Gastroesophageal sphincter (tissue), 4 donors: ENCODE data around the gene S100A14. TPM values are rescaled to one million over a fixed set of nuclear protein-coding genes. Genes with fewer than 3 reads are reported as not detected.
A peak's percentile ranks its signal among the peaks of the same experiment; 100 is the strongest.

Experiments
- ATAC-seq: fragments of 150-250 bp; one replicate; pipeline ENCODE4 v1.9.1; 2016; ENCODE audit warnings: mild to moderate bottlenecking, moderate library complexity
- H3K27ac ChIP-seq, 4 donors: fragments of 200-600 bp; sonication (generic) in 3 of 4; 1 replicate in 3 of 4; 2 replicates in 1 of 4; pipeline ENCODE4 v1.5.1; 2016 to 2019
- H3K27me3 ChIP-seq: fragments of 200-600 bp; sonication (generic); one replicate; pipeline ENCODE4 v1.5.1; 2019
- H3K36me3 ChIP-seq, 2 donors: fragments of 200-600 bp; sonication (generic); one replicate each; pipeline ENCODE4 v1.5.1; 2019; ENCODE audit warnings: control low read depth in 1 of 2
- H3K4me1 ChIP-seq, 3 donors: fragments of 200-600 bp; sonication (generic); 1 replicate in 2 of 3; 2 replicates in 1 of 3; pipeline ENCODE4 v1.5.1; 2016 to 2019; ENCODE audit warnings: control low read depth in 2 of 3
- H3K4me3 ChIP-seq, 2 donors: fragments of 200-600 bp; sonication (generic); one replicate each; pipeline ENCODE4 v1.5.1; 2019; ENCODE audit warnings: mild to moderate bottlenecking in 1 of 2, moderate library complexity in 1 of 2
- H3K9me3 ChIP-seq, 3 donors: fragments of 200-600 bp; sonication (generic); one replicate each; pipeline ENCODE4 v1.5.1; 2017 to 2019; ENCODE audit warnings: control low read depth in 2 of 3
- CTCF ChIP-seq, 4 experiments: fragments of 200-600 bp in 2 of 4; fragments of 450-650 bp in 2 of 4; sonication (generic) in 1 of 4; IDR thresholded peaks; one replicate each; pipeline ENCODE4 v1.5.1; 2017 to 2019; ENCODE audit warnings: antibody characterized with exemption in 4 of 4, mild to moderate bottlenecking in 2 of 4, moderate library complexity in 2 of 4
- EP300 ChIP-seq: sonication (generic); formaldehyde crosslinking; IDR thresholded peaks from one replicate; pipeline ENCODE4 v1.6.1; 2017; ENCODE audit warnings: antibody characterized with exemption, mild to moderate bottlenecking
- POLR2A ChIP-seq, 2 donors: fragments of 450-650 bp; IDR thresholded peaks; one replicate each; pipeline ENCODE4 v1.6.1; 2017; ENCODE audit warnings: antibody characterized with exemption in 2 of 2, mild to moderate bottlenecking in 2 of 2, moderate library complexity in 1 of 2
- POLR2AphosphoS5 ChIP-seq: sonication (generic); formaldehyde crosslinking; IDR thresholded peaks from one replicate; pipeline ENCODE4 v1.6.1; 2017; ENCODE audit warnings: antibody characterized with exemption
- WGBS, 2 donors: methylation state at CpG; one replicate each; pipeline ENCODE4 v1.1.5; 2018; ENCODE audit warnings: low coverage in 1 of 2; 5-methylcytosine and 5-hydroxymethylcytosine counted together
- total RNA-seq, 4 donors: library from RNA; depleted of rRNA; stranded (reverse); fragments of >200 nt; gene quantifications; one replicate each; pipeline ENCODE4 v1.1.0, GENCODE V29; 2016

Gene S100A14
- total RNA-seq, 4 donors from 2014 or later: 0.85 to 82.1 (median 5.0) TPM

DNA sequence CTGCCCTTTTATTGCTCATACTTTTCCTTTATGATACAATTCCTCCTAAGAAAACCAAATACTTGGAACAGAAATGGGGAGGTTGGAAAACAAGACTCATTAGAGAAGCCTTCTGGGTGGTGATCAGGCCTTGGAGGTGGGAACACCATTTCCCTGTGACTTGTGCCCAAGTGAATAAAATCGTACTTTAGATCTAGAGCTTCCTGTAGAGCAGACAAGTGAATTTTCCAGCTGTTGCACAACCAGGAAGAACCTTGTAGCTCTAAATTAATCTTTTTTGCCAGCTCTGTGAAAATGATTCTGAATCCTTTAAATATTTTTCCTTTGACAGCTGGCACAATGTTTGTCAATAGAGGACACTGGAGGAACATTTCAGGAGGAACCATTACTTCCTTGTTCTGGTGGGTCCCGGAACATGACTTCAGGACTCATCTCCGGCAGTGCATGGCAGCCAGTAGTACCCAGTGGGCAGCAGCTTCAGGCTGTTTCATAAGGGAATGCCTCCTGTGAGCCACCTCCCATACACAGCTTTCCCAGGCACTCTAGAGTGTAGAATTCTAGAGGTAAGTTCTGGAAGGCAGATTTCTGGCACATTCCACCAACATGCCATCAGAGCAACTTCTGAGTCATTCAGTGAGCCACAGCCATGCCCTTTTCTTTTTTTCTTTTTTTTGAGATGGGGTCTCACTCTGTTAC is 36.8 kb upstream of the S100A14 start:
- ATAC-seq: peak; percentile 56
- 52 to 54% methylated on average over 3 of the region's 3 CpGs for WGBS, 2 donors
- H3K4me3 ChIP-seq: no peak overlapping the region
- H3K27ac ChIP-seq: peak overlapping the region in 3 of 4 donors; percentile 10 to 20 (median 14)
- no peak for TF ChIP-seq EP300
- TF ChIP-seq POLR2A (IDR thresholded peaks at IDR 0.05): no peak
- TF ChIP-seq CTCF (IDR thresholded peaks at IDR 0.05): no peak
- TF ChIP-seq POLR2AphosphoS5: no peak
- H3K4me1 ChIP-seq: peaks cover 0 to 5% (median 0%) of the 10 kb centered on the region in 3 donors
- H3K36me3 ChIP-seq: no peaks in the 10 kb centered on the region
- no peaks in the 10 kb centered on the region for H3K9me3 ChIP-seq
- no peaks in the 10 kb centered on the region for H3K27me3 ChIP-seq

DNA sequence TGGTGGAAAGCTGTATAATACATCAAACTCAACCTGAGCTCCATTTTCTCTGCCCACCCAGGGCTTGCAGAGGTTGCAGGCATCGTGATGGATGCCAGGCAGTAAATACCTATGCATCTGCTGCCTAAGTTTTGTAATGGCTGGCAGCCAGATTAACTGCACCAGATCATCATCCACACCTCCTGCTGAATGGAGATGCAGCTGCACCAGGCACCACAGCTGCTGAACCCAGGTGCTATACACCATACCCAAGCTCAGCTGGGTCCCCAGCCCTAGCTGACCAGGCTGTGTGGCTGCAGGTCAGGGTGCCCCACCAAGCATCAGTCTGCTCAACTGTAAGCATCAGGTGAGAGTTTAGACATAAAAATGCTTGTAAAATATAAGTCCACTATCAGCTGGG is 35.6 kb upstream of the S100A14 start:
- Histone ChIP-seq H3K4me1 (peaks cover 0 to 5% (median 0%) of the 10 kb centered on the region in 3 donors), H3K27me3 (no peaks in the 10 kb centered on the region), H3K27ac (no peak overlapping the region), H3K4me3 (no peak overlapping the region), H3K9me3 (no peaks in the 10 kb centered on the region), H3K36me3 (peaks cover 0 to 5% of the 10 kb centered on the region in 2 donors)
- no peak for ATAC-seq
- 67% methylated on average over 1 of the region's 1 CpG; no CpG with 5 or more reads in 1 of the 2 donors for WGBS, 2 donors
- TF ChIP-seq POLR2AphosphoS5 (no peak), POLR2A (IDR thresholded peaks at IDR 0.05) (no peak), CTCF (IDR thresholded peaks at IDR 0.05) (no peak), EP300 (no peak)

- Histone ChIP-seq H3K27me3 (no peaks in the 10 kb centered on the region), H3K36me3 (peaks cover 0 to 24% of the 10 kb centered on the region in 2 donors), H3K9me3 (no peaks in the 10 kb centered on the region), H3K27ac (no peak overlapping the region), H3K4me1 (peaks cover 0 to 7% (median 0%) of the 10 kb centered on the region in 3 donors), H3K4me3 (no peak overlapping the region)
- TF ChIP-seq POLR2AphosphoS5: no peak
- TF ChIP-seq CTCF (IDR thresholded peaks at IDR 0.05): no peak
- TF ChIP-seq EP300: no peak
- no peak for TF ChIP-seq POLR2A (IDR thresholded peaks at IDR 0.05)
- WGBS, 2 donors: 60 to 86% methylated on average over 1 to 2 of the region's 2 CpGs
- ATAC-seq: no peak
These were observed 33.7 kb upstream of the S100A14 start for GRCh38 chr1:153649863-153650235.

GRCh38 chr1:153649137-153649862 is 33.2 kb upstream of the S100A14 start:
- peaks cover 0 to 13% (median 0%) of the 10 kb centered on the region in 3 donors for H3K4me1 ChIP-seq
- no peaks in the 10 kb centered on the region for H3K9me3 ChIP-seq
- no peak for ATAC-seq
- H3K27ac ChIP-seq: no peak overlapping the region
- H3K27me3 ChIP-seq: no peaks in the 10 kb centered on the region
- peaks cover 0 to 29% of the 10 kb centered on the region in 2 donors for H3K36me3 ChIP-seq
- 41% methylated on average over 3 of the region's 3 CpGs; no CpG with 5 or more reads in 1 of the 2 donors for WGBS, 2 donors
- TF ChIP-seq EP300 (no peak), POLR2A (IDR thresholded peaks at IDR 0.05) (no peak), POLR2AphosphoS5 (no peak), CTCF (IDR thresholded peaks at IDR 0.05) (no peak)
- no peak overlapping the region for H3K4me3 ChIP-seq
